H9 (cell line): ENCODE measurements around the gene ACVR1C. TPM values are rescaled to one million over a fixed set of nuclear protein-coding genes. Genes with fewer than 3 reads are reported as not detected.

ENCODE experiments used
- DNase-seq: peaks from one replicate; pipeline ENCODE4 v3.0.0-alpha.2; 2017
- H2AFZ ChIP-seq: one replicate; pipeline ENCODE4 v1.6.1; 2013; ENCODE audit warnings: mild to moderate bottlenecking, low read length, control low read depth, moderate library complexity
- H2AK5ac ChIP-seq: 2 replicates; pipeline ENCODE4 v1.6.1; 2013; ENCODE audit warnings: low read length, control low read depth, mixed read lengths; ENCODE audit not compliant: insufficient read length
- H2BK120ac ChIP-seq: one replicate; pipeline ENCODE4 v1.6.1; 2013; ENCODE audit warnings: low read depth, mild to moderate bottlenecking, low read length, control low read depth, inconsistent platforms; ENCODE audit not compliant: poor library complexity, severe bottlenecking
- H2BK12ac ChIP-seq: 2 replicates; pipeline ENCODE4 v1.6.1; 2013; ENCODE audit warnings: low read length, control low read depth, mixed read lengths, low read depth; ENCODE audit not compliant: insufficient read length
- H2BK15ac ChIP-seq: 2 replicates; pipeline ENCODE4 v1.6.1; 2013; ENCODE audit warnings: low read depth, low read length, control low read depth
- H2BK20ac ChIP-seq: one replicate; pipeline ENCODE4 v1.6.1; 2013; ENCODE audit warnings: low read depth, mild to moderate bottlenecking, low read length, control low read depth, inconsistent platforms; ENCODE audit not compliant: poor library complexity, severe bottlenecking
- H2BK5ac ChIP-seq: 2 replicates; pipeline ENCODE4 v1.6.1; 2013; ENCODE audit warnings: low read length, control low read depth, mixed read lengths; ENCODE audit not compliant: insufficient read length
- H3K14ac ChIP-seq: 2 replicates; pipeline ENCODE4 v1.6.1; 2013; ENCODE audit warnings: low read length, control low read depth; ENCODE audit not compliant: insufficient read depth
- H3K18ac ChIP-seq: 2 replicates; pipeline ENCODE4 v1.6.1; 2013; ENCODE audit warnings: low read depth, mild to moderate bottlenecking, mixed read lengths, low read length, control low read depth; ENCODE audit not compliant: insufficient read length
- H3K23ac ChIP-seq: 2 replicates; pipeline ENCODE4 v1.6.1; 2013; ENCODE audit warnings: low read length, control low read depth, mixed read lengths, low read depth; ENCODE audit not compliant: insufficient read length
- H3K23me2 ChIP-seq: 2 replicates; pipeline ENCODE4 v1.6.1; 2013; ENCODE audit warnings: low read depth, mild to moderate bottlenecking, mixed read lengths, low read length, control low read depth; ENCODE audit not compliant: insufficient read length, poor library complexity, severe bottlenecking
- H3K27ac ChIP-seq: 2 replicates; pipeline ENCODE4 v1.5.1; 2013; ENCODE audit warnings: low read length, control low read depth, mixed read lengths, low read depth; ENCODE audit not compliant: insufficient read length
- H3K27me3 ChIP-seq: 2 replicates; pipeline ENCODE4 v1.6.1; 2013; ENCODE audit warnings: low read length, control low read depth, inconsistent platforms; ENCODE audit not compliant: insufficient read depth
- H3K4ac ChIP-seq: 2 replicates; pipeline ENCODE4 v1.6.1; 2013; ENCODE audit warnings: low read depth, mild to moderate bottlenecking, control low read depth, inconsistent platforms, low read length, moderate library complexity
- H3K4me1 ChIP-seq: 2 replicates; pipeline ENCODE4 v1.6.1; 2013; ENCODE audit warnings: low read length, control low read depth, inconsistent platforms; ENCODE audit not compliant: insufficient read depth
- H3K4me2 ChIP-seq: 2 replicates; pipeline ENCODE4 v1.6.1; 2013; ENCODE audit warnings: low read length, control low read depth, mixed read lengths; ENCODE audit not compliant: insufficient read length, insufficient read depth
- H3K56ac ChIP-seq: 2 replicates; pipeline ENCODE4 v1.6.1; 2013; ENCODE audit warnings: low read depth, mild to moderate bottlenecking, mixed read lengths, low read length, control low read depth; ENCODE audit not compliant: insufficient read length
- H3K79me1 ChIP-seq: 2 replicates; pipeline ENCODE4 v1.6.1; 2013; ENCODE audit warnings: low read depth, mild to moderate bottlenecking, moderate library complexity, low read length, control low read depth, inconsistent platforms; ENCODE audit not compliant: insufficient read depth, poor library complexity, severe bottlenecking
- H3K79me2 ChIP-seq: 2 replicates; pipeline ENCODE4 v1.6.1; 2013; ENCODE audit warnings: low read length, control low read depth, inconsistent platforms; ENCODE audit not compliant: insufficient read depth
- H3K9ac ChIP-seq: 2 replicates; pipeline ENCODE4 v1.6.1; 2013; ENCODE audit warnings: low read length, control low read depth, mixed read lengths; ENCODE audit not compliant: insufficient read length; ENCODE audit errors: extremely low read depth
- H3K9me3 ChIP-seq: one replicate; pipeline ENCODE4 v1.6.1; 2013; ENCODE audit warnings: low read depth, low read length, inconsistent platforms; ENCODE audit not compliant: control insufficient read depth
- H3T11ph ChIP-seq: one replicate; pipeline ENCODE4 v1.6.1; 2013; ENCODE audit warnings: mild to moderate bottlenecking, low read length, control low read depth, inconsistent platforms
- H4K20me1 ChIP-seq: one replicate; pipeline ENCODE4 v1.6.1; 2013; ENCODE audit not compliant: control insufficient read depth, insufficient read length, insufficient read depth
- H4K5ac ChIP-seq: 2 replicates; pipeline ENCODE4 v1.6.1; 2013; ENCODE audit warnings: low read depth, mild to moderate bottlenecking, mixed read lengths, low read length, control low read depth; ENCODE audit not compliant: insufficient read length
- H4K8ac ChIP-seq: replicated peaks from 2 replicates; pipeline ENCODE4 v1.6.1; 2013; ENCODE audit warnings: low read length, control low read depth, mixed read lengths, low read depth; ENCODE audit not compliant: insufficient read length
- H4K91ac ChIP-seq: 2 replicates; pipeline ENCODE4 v1.6.1; 2013; ENCODE audit warnings: low read depth, mild to moderate bottlenecking, moderate library complexity, mixed read lengths, low read length, control low read depth; ENCODE audit not compliant: insufficient read length
- H3K27ac Mint-ChIP-seq, 3 experiments: 2 replicates in 2 of 3; 3 replicates in 1 of 3; pipeline ENCODE4 v1.8.0; 2020 to 2021; ENCODE audit warnings: mixed read lengths in 3 of 3, mild to moderate bottlenecking in 1 of 3, moderate library complexity in 1 of 3
- H3K27me3 Mint-ChIP-seq: 2 replicates; pipeline ENCODE4 v1.8.0; 2021; ENCODE audit warnings: low read depth, mild to moderate bottlenecking, moderate library complexity, mixed read lengths
- H3K36me3 Mint-ChIP-seq, 3 experiments: 2 replicates in 2 of 3; 3 replicates in 1 of 3; pipeline ENCODE4 v1.8.0; 2020 to 2021; ENCODE audit warnings: low read depth in 3 of 3, mixed read lengths in 3 of 3; ENCODE audit not compliant: insufficient read depth in 1 of 3
- H3K4me1 Mint-ChIP-seq, 2 experiments: 2 replicates each; pipeline ENCODE4 v1.8.0; 2020; ENCODE audit warnings: mixed read lengths in 2 of 2
- H3K4me3 Mint-ChIP-seq, 2 experiments: 2 replicates in 1 of 2; 3 replicates in 1 of 2; pipeline ENCODE4 v1.8.0; 2020 to 2021; ENCODE audit warnings: mild to moderate bottlenecking in 2 of 2, mixed read lengths in 2 of 2, moderate library complexity in 1 of 2
- H3K9me3 Mint-ChIP-seq, 2 experiments: 2 replicates in 1 of 2; 3 replicates in 1 of 2; pipeline ENCODE4 v1.8.0; 2020; ENCODE audit warnings: mild to moderate bottlenecking in 2 of 2, mixed read lengths in 2 of 2, moderate library complexity in 1 of 2
- CTCF ChIP-seq: fragments of 200-600 bp; sonication (generic); conservative IDR thresholded peaks from 3 replicates; pipeline ENCODE4 v1.8.0; 2021; ENCODE audit warnings: antibody characterized with exemption, mild to moderate bottlenecking
- WGBS: extraction: QIAGEN DNeasy Blood & Tissue Kit; methylation state at CpG from one replicate; pipeline ENCODE4 v1.1.7; 2013; ENCODE audit warnings: missing lambda C conversion rate, low lambda C conversion rate, mixed read lengths; ENCODE audit not compliant: insufficient read length; ENCODE audit errors: extremely low coverage; 5-methylcytosine and 5-hydroxymethylcytosine counted together
- total RNA-seq: library from RNA; stranded (reverse); gene quantifications from 2 replicates; pipeline ENCODE4 v1.2.1, GENCODE V29; 2021

ACVR1C gene
- total RNA-seq, 1 experiment from 2014 or later: 0.81 TPM

- Mint-ChIP-seq H3K4me1 (no peaks in the 10 kb centered on the region), H3K4me3 (no peak overlapping the region), H3K9me3 (peaks cover 0 to 3% of the 10 kb centered on the region in 2 experiments; a peak in 1 of 5 replicates), H3K27ac (no peak overlapping the region; a peak in 1 of 7 replicates), H3K27me3 (peaks cover 33% of the 10 kb centered on the region), H3K36me3 (no peaks in the 10 kb centered on the region; a peak in 1 of 7 replicates)
- no CpG with 5 or more reads among the region's 4 CpGs for WGBS
- H4K20me1 ChIP-seq: no peaks in the 10 kb centered on the region
- H3K23me2 ChIP-seq: no peaks in the 10 kb centered on the region
- H3K14ac ChIP-seq: no peak overlapping the region
- no peak overlapping the region for H4K8ac ChIP-seq
- H3K18ac ChIP-seq: no peak overlapping the region
- no peak overlapping the region for H2BK20ac ChIP-seq
- no peak overlapping the region for H3K23ac ChIP-seq
- no peak overlapping the region for H3K56ac ChIP-seq
- no peak overlapping the region for H2AFZ ChIP-seq
- no peak for TF ChIP-seq CTCF
- no peak overlapping the region for H4K91ac ChIP-seq
- no peak overlapping the region for H2AK5ac ChIP-seq
- H3K79me2 ChIP-seq: no peaks in the 10 kb centered on the region
- H3K27me3 ChIP-seq: no peaks in the 10 kb centered on the region
- H3K4me2 ChIP-seq: no peak overlapping the region
- no peak overlapping the region for H2BK15ac ChIP-seq
- no peak overlapping the region for H3K4ac ChIP-seq
- H3K79me1 ChIP-seq: no peaks in the 10 kb centered on the region
- no peak overlapping the region for H3T11ph ChIP-seq
- H3K4me1 ChIP-seq: no peaks in the 10 kb centered on the region
- H3K9me3 ChIP-seq: no peaks in the 10 kb centered on the region
- H2BK12ac ChIP-seq: no peak overlapping the region
- no peak overlapping the region for H2BK5ac ChIP-seq
- H2BK120ac ChIP-seq: no peak overlapping the region
- H3K27ac ChIP-seq: no peak overlapping the region
- H3K9ac ChIP-seq: no peak overlapping the region
- H4K5ac ChIP-seq: no peak overlapping the region
- no peak for DNase-seq
Measured at GRCh38 chr2:157611110-157611509, 17.6 kb downstream of the ACVR1C start.
